ENCODE data around the gene SNX15.

DNA sequence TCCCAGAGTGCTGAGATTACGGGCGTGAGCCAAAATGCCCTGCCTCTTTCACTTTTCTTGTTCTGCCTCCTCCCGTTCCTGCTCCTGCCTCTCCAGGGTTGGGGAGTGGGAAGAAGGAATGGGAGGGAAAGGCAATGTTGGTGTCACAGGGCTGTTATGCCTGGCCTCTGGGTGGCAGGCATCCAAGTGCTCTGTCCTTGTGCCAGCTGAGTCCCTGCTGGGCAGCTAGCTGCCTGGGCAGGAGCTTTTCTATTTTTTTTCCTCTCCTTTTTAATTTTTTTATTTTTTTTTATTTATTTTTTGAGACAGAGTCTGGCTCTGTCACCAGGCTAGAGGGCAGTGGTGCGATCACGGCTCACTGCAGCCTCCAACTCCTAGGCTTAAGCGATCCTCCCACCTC is 9.7 kb downstream of the SNX15 start:
- TF ChIP-seq POLR2AphosphoS5 (IDR thresholded peaks at IDR 0.05; ENCODE audit: insufficient read depth, low read depth, low read length): no peak
- TF ChIP-seq, protein P1, sequence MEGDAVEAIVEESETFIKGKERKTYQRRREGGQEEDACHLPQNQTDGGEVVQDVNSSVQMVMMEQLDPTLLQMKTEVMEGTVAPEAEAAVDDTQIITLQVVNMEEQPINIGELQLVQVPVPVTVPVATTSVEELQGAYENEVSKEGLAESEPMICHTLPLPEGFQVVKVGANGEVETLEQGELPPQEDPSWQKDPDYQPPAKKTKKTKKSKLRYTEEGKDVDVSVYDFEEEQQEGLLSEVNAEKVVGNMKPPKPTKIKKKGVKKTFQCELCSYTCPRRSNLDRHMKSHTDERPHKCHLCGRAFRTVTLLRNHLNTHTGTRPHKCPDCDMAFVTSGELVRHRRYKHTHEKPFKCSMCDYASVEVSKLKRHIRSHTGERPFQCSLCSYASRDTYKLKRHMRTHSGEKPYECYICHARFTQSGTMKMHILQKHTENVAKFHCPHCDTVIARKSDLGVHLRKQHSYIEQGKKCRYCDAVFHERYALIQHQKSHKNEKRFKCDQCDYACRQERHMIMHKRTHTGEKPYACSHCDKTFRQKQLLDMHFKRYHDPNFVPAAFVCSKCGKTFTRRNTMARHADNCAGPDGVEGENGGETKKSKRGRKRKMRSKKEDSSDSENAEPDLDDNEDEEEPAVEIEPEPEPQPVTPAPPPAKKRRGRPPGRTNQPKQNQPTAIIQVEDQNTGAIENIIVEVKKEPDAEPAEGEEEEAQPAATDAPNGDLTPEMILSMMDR (IDR thresholded peaks at IDR 0.05; ENCODE audit: extremely low read depth in 1 of 2, insufficient read depth in 1 of 2, low read depth in 1 of 2, low read length in 2 of 2): no peak
